Thyroid gland (tissue), 4 donors: ENCODE measurements around the gene CISH. TPM values are rescaled to one million over a fixed set of nuclear protein-coding genes. Genes with fewer than 3 reads are reported as not detected.

Source experiments
- DNase-seq, 2 donors: peaks; one replicate each; pipeline ENCODE4 v3.0.0-alpha.2; 2019
- H3K27ac ChIP-seq, 3 donors: fragments of 200-600 bp; sonication (generic); 1 replicate in 2 of 3; 2 replicates in 1 of 3; pipeline ENCODE4 v1.5.1; 2016 to 2019; ENCODE audit warnings: mild to moderate bottlenecking in 1 of 3, moderate library complexity in 1 of 3
- H3K27me3 ChIP-seq: fragments of 200-600 bp; sonication (generic); one replicate; pipeline ENCODE4 v1.5.1; 2019
- H3K36me3 ChIP-seq, 2 donors: fragments of 200-600 bp; sonication (generic); one replicate each; pipeline ENCODE4 v1.5.1; 2016 to 2019
- H3K4me1 ChIP-seq, 2 donors: fragments of 200-600 bp; sonication (generic); one replicate each; pipeline ENCODE4 v1.5.1; 2017 to 2019
- H3K4me3 ChIP-seq, 3 donors: fragments of 200-600 bp; sonication (generic); replicated peaks in 1 of 3; 1 replicate in 2 of 3; 2 replicates in 1 of 3; pipeline ENCODE4 v1.5.1; 2016; ENCODE audit warnings: mild to moderate bottlenecking in 1 of 3
- H3K9me3 ChIP-seq: fragments of 200-600 bp; sonication (generic); one replicate; pipeline ENCODE4 v1.5.1; 2017
- POLR2A ChIP-seq, 2 donors: fragments of 450-650 bp; IDR thresholded peaks; one replicate each; pipeline ENCODE4 v1.6.1; 2017; ENCODE audit warnings: antibody characterized with exemption in 2 of 2, mild to moderate bottlenecking in 2 of 2, moderate library complexity in 1 of 2
- WGBS, 2 donors: methylation state at CpG; one replicate each; pipeline ENCODE4 v1.1.5; 2017; 5-methylcytosine and 5-hydroxymethylcytosine counted together
- intact Hi-C: fragments of 100-400 bp; cut with DNase I; formaldehyde crosslinking; loops from one replicate; pipeline ENCODE4 v1.15.1; 2023
- total RNA-seq, 4 donors: library from RNA; depleted of rRNA; stranded (reverse); fragments of >200 nt; gene quantifications; one replicate each; pipeline ENCODE4 v1.2.3, GENCODE V29; 2016
- TF ChIP-seq, protein P1 (sequence below), 6 experiments: fragments of 200-600 bp in 3 of 6; fragments of 450-650 bp in 3 of 6; sonication (generic) in 3 of 6; IDR thresholded peaks; one replicate each; pipeline ENCODE4 v1.5.1; 2016 to 2019; ENCODE audit warnings: antibody characterized with exemption in 6 of 6, mild to moderate bottlenecking in 2 of 6, inconsistent platforms in 1 of 6, moderate library complexity in 1 of 6

The CISH gene
- total RNA-seq, 4 donors from 2014 or later, result 31.0 to 78.1 (median 48.0) TPM

DNA sequence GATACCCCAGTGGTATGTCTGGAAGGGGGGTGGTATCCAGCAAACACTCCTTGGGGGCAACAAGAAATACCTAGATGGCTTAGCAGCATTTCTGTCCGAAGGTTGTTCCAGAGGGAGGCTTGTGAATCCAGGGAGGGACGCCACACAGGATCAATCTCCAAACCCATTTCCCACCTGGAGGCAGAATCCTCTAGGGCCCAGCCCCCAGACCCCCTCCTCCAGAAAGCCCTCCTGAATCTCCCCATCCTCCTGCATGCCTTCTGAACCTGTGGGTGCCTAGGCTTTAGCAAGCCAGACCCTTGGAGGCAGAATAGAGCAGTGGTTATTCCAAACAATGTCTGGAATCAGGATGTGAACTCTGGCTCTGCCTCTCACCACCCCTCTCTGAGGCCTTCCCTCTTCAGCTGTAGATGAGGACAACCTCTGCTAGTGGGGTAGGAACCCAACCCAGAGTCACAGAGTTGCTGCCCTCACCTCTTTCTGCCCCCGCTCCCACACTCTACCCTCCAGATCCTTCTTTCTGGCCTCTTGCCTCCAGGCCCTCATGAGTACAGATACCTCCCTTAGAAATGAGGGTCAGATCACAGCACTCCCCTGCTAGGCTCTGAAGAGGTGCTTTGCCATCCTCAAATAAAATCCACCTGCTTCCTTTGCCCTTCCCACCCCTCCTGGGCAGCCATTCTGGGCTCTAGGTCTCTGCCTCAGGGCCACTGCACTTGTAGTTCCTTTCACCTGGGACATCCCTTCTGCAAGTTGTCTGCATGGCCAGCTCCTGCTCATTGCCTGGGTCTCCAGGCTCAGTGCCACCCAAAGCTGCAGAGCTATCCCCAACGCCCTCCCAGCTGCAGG lies 8.1 kb downstream of the CISH start:
- peak overlapping the region; percentile 99 to 100 (median 100) for H3K27ac ChIP-seq
- intact Hi-C loops, result no loop called here
- H3K4me1 ChIP-seq, result peaks cover 87 to 100% of the 10 kb centered on the region in 2 donors
- H3K4me3 ChIP-seq, result no peak overlapping the region
- H3K9me3 ChIP-seq, result no peaks in the 10 kb centered on the region
- TF ChIP-seq POLR2A (IDR thresholded peaks at IDR 0.05), result no peak
- TF ChIP-seq, protein P1, sequence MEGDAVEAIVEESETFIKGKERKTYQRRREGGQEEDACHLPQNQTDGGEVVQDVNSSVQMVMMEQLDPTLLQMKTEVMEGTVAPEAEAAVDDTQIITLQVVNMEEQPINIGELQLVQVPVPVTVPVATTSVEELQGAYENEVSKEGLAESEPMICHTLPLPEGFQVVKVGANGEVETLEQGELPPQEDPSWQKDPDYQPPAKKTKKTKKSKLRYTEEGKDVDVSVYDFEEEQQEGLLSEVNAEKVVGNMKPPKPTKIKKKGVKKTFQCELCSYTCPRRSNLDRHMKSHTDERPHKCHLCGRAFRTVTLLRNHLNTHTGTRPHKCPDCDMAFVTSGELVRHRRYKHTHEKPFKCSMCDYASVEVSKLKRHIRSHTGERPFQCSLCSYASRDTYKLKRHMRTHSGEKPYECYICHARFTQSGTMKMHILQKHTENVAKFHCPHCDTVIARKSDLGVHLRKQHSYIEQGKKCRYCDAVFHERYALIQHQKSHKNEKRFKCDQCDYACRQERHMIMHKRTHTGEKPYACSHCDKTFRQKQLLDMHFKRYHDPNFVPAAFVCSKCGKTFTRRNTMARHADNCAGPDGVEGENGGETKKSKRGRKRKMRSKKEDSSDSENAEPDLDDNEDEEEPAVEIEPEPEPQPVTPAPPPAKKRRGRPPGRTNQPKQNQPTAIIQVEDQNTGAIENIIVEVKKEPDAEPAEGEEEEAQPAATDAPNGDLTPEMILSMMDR (IDR thresholded peaks at IDR 0.05), result no peak
- no peak for DNase-seq
- H3K27me3 ChIP-seq, result no peaks in the 10 kb centered on the region
- peaks cover 20 to 21% of the 10 kb centered on the region in 2 donors for H3K36me3 ChIP-seq
- 66 to 79% methylated on average over 4 of the region's 4 CpGs for WGBS, 2 donors

DNA sequence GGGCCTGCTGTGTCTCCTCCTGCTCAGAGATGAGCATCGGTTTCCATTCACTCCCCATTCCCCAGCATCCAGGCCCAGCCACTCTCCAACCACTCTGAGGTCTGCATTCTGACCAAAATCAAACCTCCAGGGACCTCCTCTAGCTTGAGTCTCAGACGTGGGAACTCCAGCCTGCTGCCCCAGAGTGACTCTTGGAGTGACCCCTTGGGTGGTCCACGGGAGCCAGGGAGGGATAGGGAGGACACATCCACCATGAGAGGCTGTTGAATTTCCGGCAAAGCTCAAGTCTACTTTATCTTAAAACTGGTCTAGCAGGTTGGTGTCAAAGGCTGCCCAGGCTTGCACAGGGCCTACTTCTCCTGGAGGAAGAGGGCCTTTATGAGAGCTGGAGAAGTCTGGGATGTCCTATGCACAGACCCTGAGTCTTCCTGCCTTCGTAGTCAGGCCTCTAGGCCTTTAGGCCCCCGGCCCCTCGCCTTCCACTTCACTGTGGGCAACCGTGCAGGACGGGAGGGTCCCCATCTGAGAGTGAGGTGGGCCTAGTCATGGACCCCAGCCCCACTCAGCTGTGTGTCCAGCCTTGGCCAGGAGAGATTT lies 8.9 kb downstream of the CISH start:
- DNase-seq, result peak; percentile 68
- WGBS, 2 donors, result 38% methylated on average over 8 to 9 of the region's 9 CpGs
- Histone ChIP-seq H3K4me3 (no peak overlapping the region), H3K36me3 (peaks cover 13 to 15% of the 10 kb centered on the region in 2 donors), H3K9me3 (no peaks in the 10 kb centered on the region), H3K27me3 (no peaks in the 10 kb centered on the region), H3K4me1 (peaks cover 83 to 97% of the 10 kb centered on the region in 2 donors), H3K27ac (peak overlapping the region; percentile 99 to 100 (median 100))
- TF ChIP-seq POLR2A (IDR thresholded peaks at IDR 0.05), result no peak
- TF ChIP-seq, protein P1 (IDR thresholded peaks at IDR 0.05), result no peak
- intact Hi-C loops, result no loop called here

DNA sequence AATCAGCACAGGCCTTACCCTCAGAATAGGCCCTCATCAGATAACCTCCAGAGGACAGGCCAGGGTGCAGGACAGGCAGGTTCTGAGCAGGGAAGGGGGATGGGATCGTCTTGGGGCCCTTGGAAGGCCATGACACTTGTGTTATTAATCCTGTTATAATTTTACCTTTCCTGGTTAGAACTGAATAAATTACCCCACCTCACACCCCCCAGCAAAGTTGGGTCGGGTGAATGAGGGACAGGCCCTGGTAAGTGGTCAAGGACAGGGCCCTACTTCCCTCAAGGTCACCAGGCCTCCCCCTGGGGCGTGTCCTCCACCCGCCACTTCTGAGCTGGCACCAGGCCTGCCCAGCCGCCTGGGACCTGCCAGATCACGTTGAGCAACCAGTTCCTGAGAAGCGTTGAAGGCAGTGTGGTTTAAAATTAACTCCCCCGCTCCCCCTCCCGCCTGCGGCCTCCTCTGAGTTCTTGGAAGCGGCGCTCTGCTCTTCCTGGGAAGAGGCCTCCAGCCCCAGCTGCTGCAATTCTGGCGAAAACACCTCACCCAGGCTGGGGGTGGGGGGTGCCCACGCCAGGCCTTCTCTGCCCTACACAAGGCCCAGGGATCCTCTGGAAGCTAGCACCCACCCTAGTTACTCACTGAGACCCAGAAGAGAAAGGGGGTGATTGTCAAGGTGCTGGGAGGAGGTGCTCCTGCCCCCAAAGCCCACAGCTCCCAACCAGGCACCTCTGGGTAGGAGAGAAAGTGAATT lies 10.6 kb downstream of the CISH start:
- Histone ChIP-seq H3K4me3 (no peak overlapping the region), H3K27ac (peak overlapping the region; percentile 91 to 100 (median 100)), H3K9me3 (no peaks in the 10 kb centered on the region), H3K36me3 (no peaks in the 10 kb centered on the region), H3K27me3 (no peaks in the 10 kb centered on the region), H3K4me1 (peaks cover 66 to 81% of the 10 kb centered on the region in 2 donors)
- WGBS, 2 donors, result 1 to 2% methylated on average over 7 to 12 of the region's 14 CpGs
- intact Hi-C loops, result no loop called here
- peak in 1 of 2 donors; percentile 68 for TF ChIP-seq POLR2A (IDR thresholded peaks at IDR 0.05)
- TF ChIP-seq, protein P1 (IDR thresholded peaks at IDR 0.05), result no peak
- peak; percentile 98 to 99 for DNase-seq

DNA sequence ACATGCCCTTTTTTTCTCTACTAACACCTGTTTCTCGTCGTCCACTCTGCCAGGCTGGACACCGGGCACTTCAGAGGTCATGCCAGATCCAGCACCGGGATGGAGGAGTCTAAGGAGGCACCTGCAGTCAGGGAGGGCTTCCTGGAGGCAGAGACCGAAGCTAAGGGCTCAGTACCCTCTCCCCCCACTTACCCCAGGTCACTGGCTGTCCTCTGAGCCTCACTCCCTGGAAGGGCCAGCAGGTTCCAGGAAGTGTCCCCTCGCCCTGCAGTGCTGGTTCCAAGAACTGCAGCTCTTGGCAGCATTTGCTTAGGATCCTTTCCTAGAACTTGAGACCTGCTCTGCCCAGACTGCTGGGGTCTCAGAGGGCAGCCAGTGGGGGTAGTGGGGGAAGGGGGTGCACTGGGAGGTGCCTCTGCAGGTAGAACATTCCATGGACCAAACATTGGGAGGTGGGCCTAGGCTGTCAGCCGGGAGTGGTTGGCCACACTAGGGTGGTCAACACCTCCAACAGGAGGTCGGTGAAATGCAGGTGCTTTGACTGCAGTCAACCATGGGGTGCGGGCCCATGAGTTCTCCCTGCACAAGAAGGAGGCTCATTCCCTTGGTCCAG lies 11.3 kb downstream of the CISH start:
- H3K27ac ChIP-seq, result peak overlapping the region; percentile 91 to 100 (median 100)
- no peaks in the 10 kb centered on the region for H3K36me3 ChIP-seq
- intact Hi-C loops, result no loop called here
- H3K27me3 ChIP-seq, result no peaks in the 10 kb centered on the region
- DNase-seq, result no peak
- 64 to 73% methylated on average over 6 to 9 of the region's 9 CpGs for WGBS, 2 donors
- no peak for TF ChIP-seq POLR2A (IDR thresholded peaks at IDR 0.05)
- TF ChIP-seq, protein P1 (IDR thresholded peaks at IDR 0.05), result no peak
- no peaks in the 10 kb centered on the region for H3K9me3 ChIP-seq
- H3K4me1 ChIP-seq, result peaks cover 59 to 73% of the 10 kb centered on the region in 2 donors
- no peak overlapping the region for H3K4me3 ChIP-seq
